Keratinocyte (primary cell): ENCODE data around the gene CACNG7. TPM values are rescaled to one million over a fixed set of nuclear protein-coding genes. Genes with fewer than 3 reads are reported as not detected.

Source experiments
- DNase-seq: peaks from one replicate; pipeline ENCODE4 v3.0.0-alpha.2; 2011; ENCODE audit warnings: low read depth, missing footprints, low spot score
- FAIRE-seq: peaks from 2 replicates; lab custom pipeline; 2011; peaks lifted over from hg19 to GRCh38; lab: Jason Lieb, UNC
- H2AFZ ChIP-seq: 2 replicates; pipeline ENCODE4 v1.6.0; 2012; ENCODE audit warnings: low read length, control low read depth, inconsistent platforms; ENCODE audit not compliant: control insufficient read depth
- H3K27ac ChIP-seq: 2 replicates; pipeline ENCODE4 v1.5.1; 2011; ENCODE audit warnings: low read length; ENCODE audit not compliant: control insufficient read depth, insufficient read depth
- H3K27me3 ChIP-seq: 3 replicates; pipeline ENCODE4 v1.6.0; 2011; ENCODE audit warnings: low read length; ENCODE audit not compliant: control insufficient read depth, insufficient read depth; ENCODE audit errors: extremely low read depth
- H3K36me3 ChIP-seq, 2 experiments: 2 replicates in 1 of 2; 3 replicates in 1 of 2; pipeline ENCODE4 v1.5.1; 2011; ENCODE audit warnings: low read length in 2 of 2, mild to moderate bottlenecking in 1 of 2; ENCODE audit not compliant: control insufficient read depth in 2 of 2, insufficient read depth in 2 of 2; ENCODE audit errors: extremely low read depth in 1 of 2
- H3K4me1 ChIP-seq: 3 replicates; pipeline ENCODE4 v1.5.1; 2011; ENCODE audit warnings: low read length; ENCODE audit not compliant: control insufficient read depth, insufficient read depth; ENCODE audit errors: extremely low read depth
- H3K4me2 ChIP-seq: 3 replicates; pipeline ENCODE4 v1.6.0; 2011; ENCODE audit warnings: low read depth, low read length; ENCODE audit not compliant: control insufficient read depth, insufficient read depth; ENCODE audit errors: extremely low read depth
- H3K4me3 ChIP-seq, 3 experiments: fragments of 200-600 bp in 1 of 3; sonication (generic) in 1 of 3; 2 replicates in 2 of 3; 3 replicates in 1 of 3; pipeline ENCODE4 v1.5.1; 2011 to 2016; ENCODE audit warnings: low read length in 3 of 3, mild to moderate bottlenecking in 3 of 3, control low read depth in 2 of 3, inconsistent platforms in 1 of 3, low read depth in 1 of 3, mixed read lengths in 1 of 3, mixed run types in 1 of 3, moderate library complexity in 1 of 3; ENCODE audit not compliant: control insufficient read depth in 2 of 3, insufficient read depth in 2 of 3; ENCODE audit errors: extremely low read depth in 1 of 3
- H3K79me2 ChIP-seq: 2 replicates; pipeline ENCODE4 v1.6.0; 2012; ENCODE audit warnings: low read length; ENCODE audit not compliant: control insufficient read depth, insufficient read depth
- H3K9ac ChIP-seq: 3 replicates; pipeline ENCODE4 v1.6.0; 2011; ENCODE audit warnings: low read length; ENCODE audit not compliant: control insufficient read depth, insufficient read depth; ENCODE audit errors: extremely low read depth
- H3K9me1 ChIP-seq: 3 replicates; pipeline ENCODE4 v1.6.0; 2011; ENCODE audit warnings: low read length; ENCODE audit not compliant: control insufficient read depth, insufficient read depth; ENCODE audit errors: extremely low read depth
- H3K9me3 ChIP-seq: 2 replicates; pipeline ENCODE4 v1.5.1; 2012; ENCODE audit warnings: low read depth, low read length; ENCODE audit not compliant: control insufficient read depth
- H4K20me1 ChIP-seq: 3 replicates; pipeline ENCODE4 v1.6.0; 2011; ENCODE audit warnings: low read length; ENCODE audit not compliant: control insufficient read depth, insufficient read depth; ENCODE audit errors: extremely low read depth
- EZH2 ChIP-seq: IDR thresholded peaks from one replicate; pipeline ENCODE4 v1.6.1; 2012; ENCODE audit warnings: inconsistent platforms, mild to moderate bottlenecking, low read length, moderate library complexity
- dilution Hi-C: fragments of 300-500 bp; cut with MboI; formaldehyde crosslinking; loops from one replicate; pipeline ENCODE4 v1.7.0; 2020; ENCODE audit warnings: low sequenced_read_pairs; ENCODE audit not compliant: extremely low pct_ligation_motif_present
- polyA plus RNA-seq, 5 experiments: library from polyadenylated mRNA; depleted of rRNA in 3 of 5; stranded (reverse) in 3 of 5; stranded (forward) in 1 of 5; unstranded in 1 of 5; fragments of >200 nt; gene quantifications; 1 replicate in 1 of 5; 2 replicates in 3 of 5; 3 replicates in 1 of 5; pipeline versions ENCODE4 v1.2.1 to v1.2.3, GENCODE V29; 2011 to 2012; ENCODE audit warnings: missing spikeins in 2 of 5, low read depth in 1 of 5, low replicate concordance in 1 of 5
- TF ChIP-seq, protein P1 (sequence below), 3 experiments: IDR thresholded peaks in 1 of 3; conservative IDR thresholded peaks in 1 of 3; optimal IDR thresholded peaks in 1 of 3; 2 replicates in 2 of 3; 3 replicates in 1 of 3; pipeline versions ENCODE3 to v1.5.1; 2011; ENCODE audit warnings: low read length in 3 of 3, mild to moderate bottlenecking in 3 of 3, moderate library complexity in 2 of 3, control low read depth in 1 of 3, inconsistent platforms in 1 of 3; ENCODE audit not compliant: insufficient read depth in 2 of 3; ENCODE audit errors: extremely low read depth in 1 of 3

The CACNG7 gene
- polyA plus RNA-seq, 1 donor (not counting 4 experiments of a cell fraction or from before 2014, with no cell fraction given), result not detected

- no peak overlapping the region for H3K27ac ChIP-seq
- H3K4me2 ChIP-seq, result no peak overlapping the region
- H3K79me2 ChIP-seq, result no peaks in the 10 kb centered on the region
- H3K36me3 ChIP-seq, result no peaks in the 10 kb centered on the region
- no peaks in the 10 kb centered on the region for H3K9me3 ChIP-seq
- H3K27me3 ChIP-seq, result peaks cover 32% of the 10 kb centered on the region
- no peak overlapping the region for H2AFZ ChIP-seq
- no peaks in the 10 kb centered on the region for H3K9me1 ChIP-seq
- FAIRE-seq (no peak), DNase-seq (no peak)
- TF ChIP-seq EZH2, result no peak
- TF ChIP-seq, protein P1, sequence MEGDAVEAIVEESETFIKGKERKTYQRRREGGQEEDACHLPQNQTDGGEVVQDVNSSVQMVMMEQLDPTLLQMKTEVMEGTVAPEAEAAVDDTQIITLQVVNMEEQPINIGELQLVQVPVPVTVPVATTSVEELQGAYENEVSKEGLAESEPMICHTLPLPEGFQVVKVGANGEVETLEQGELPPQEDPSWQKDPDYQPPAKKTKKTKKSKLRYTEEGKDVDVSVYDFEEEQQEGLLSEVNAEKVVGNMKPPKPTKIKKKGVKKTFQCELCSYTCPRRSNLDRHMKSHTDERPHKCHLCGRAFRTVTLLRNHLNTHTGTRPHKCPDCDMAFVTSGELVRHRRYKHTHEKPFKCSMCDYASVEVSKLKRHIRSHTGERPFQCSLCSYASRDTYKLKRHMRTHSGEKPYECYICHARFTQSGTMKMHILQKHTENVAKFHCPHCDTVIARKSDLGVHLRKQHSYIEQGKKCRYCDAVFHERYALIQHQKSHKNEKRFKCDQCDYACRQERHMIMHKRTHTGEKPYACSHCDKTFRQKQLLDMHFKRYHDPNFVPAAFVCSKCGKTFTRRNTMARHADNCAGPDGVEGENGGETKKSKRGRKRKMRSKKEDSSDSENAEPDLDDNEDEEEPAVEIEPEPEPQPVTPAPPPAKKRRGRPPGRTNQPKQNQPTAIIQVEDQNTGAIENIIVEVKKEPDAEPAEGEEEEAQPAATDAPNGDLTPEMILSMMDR (optimal IDR thresholded peaks at IDR 0.05 in 1 of 3, IDR thresholded peaks at IDR 0.05 in 1 of 3, conservative IDR thresholded peaks at IDR 0.05 in 1 of 3; ENCODE audit: extremely low read depth in 1 of 3, insufficient read depth in 2 of 3, low read length in 3 of 3), result no peak
- dilution Hi-C loops, result no loop called here
- H4K20me1 ChIP-seq, result no peaks in the 10 kb centered on the region
- no peak overlapping the region for H3K4me3 ChIP-seq
- H3K9ac ChIP-seq, result no peak overlapping the region
- H3K4me1 ChIP-seq, result no peaks in the 10 kb centered on the region
Observed at GRCh38 chr19:53993448-53993847, 84.4 kb downstream of the CACNG7 start.

Other genes with a start within 250 kb of the CACNG7 start
- gene NLRP12, start 85.0 kb upstream of the CACNG7 start, polyA plus RNA-seq, result not detected in 3 replicates
- gene MYADM, start 41.4 kb upstream of the CACNG7 start, polyA plus RNA-seq, result 16.8 to 24.6 TPM (median 19.4 TPM) in 3 replicates
- not detected in 3 replicates for gene PRKCG, start 27.1 kb upstream of the CACNG7 start, polyA plus RNA-seq
- gene CACNG8, start 53.7 kb downstream of the CACNG7 start, polyA plus RNA-seq, result not detected in 3 replicates
- not detected in 3 replicates for gene CACNG6, start 82.4 kb downstream of the CACNG7 start, polyA plus RNA-seq
- gene VSTM1, start 154.6 kb downstream of the CACNG7 start, polyA plus RNA-seq, result not detected in 3 replicates
- gene TARM1, start 172.1 kb downstream of the CACNG7 start, polyA plus RNA-seq, result not detected in 3 replicates
- 0.12 to 0.32 TPM (median 0.14 TPM) in 3 replicates for gene OSCAR, start 191.5 kb downstream of the CACNG7 start, polyA plus RNA-seq
- 41.9 to 61.4 TPM (median 44.5 TPM) in 3 replicates for gene NDUFA3, start 193.6 kb downstream of the CACNG7 start, polyA plus RNA-seq
- gene TFPT, start 206.4 kb downstream of the CACNG7 start, polyA plus RNA-seq, result 6.8 to 9.2 TPM (median 7.8 TPM) in 3 replicates
- 25.7 to 56.9 TPM (median 42.2 TPM) in 3 replicates for gene PRPF31, start 206.5 kb downstream of the CACNG7 start, polyA plus RNA-seq
- gene CNOT3, start 228.5 kb downstream of the CACNG7 start, polyA plus RNA-seq, result 4.1 to 15.0 TPM (median 8.6 TPM) in 3 replicates